ENCODE results near the gene CRYL1.

The CRYL1 gene

DNA sequence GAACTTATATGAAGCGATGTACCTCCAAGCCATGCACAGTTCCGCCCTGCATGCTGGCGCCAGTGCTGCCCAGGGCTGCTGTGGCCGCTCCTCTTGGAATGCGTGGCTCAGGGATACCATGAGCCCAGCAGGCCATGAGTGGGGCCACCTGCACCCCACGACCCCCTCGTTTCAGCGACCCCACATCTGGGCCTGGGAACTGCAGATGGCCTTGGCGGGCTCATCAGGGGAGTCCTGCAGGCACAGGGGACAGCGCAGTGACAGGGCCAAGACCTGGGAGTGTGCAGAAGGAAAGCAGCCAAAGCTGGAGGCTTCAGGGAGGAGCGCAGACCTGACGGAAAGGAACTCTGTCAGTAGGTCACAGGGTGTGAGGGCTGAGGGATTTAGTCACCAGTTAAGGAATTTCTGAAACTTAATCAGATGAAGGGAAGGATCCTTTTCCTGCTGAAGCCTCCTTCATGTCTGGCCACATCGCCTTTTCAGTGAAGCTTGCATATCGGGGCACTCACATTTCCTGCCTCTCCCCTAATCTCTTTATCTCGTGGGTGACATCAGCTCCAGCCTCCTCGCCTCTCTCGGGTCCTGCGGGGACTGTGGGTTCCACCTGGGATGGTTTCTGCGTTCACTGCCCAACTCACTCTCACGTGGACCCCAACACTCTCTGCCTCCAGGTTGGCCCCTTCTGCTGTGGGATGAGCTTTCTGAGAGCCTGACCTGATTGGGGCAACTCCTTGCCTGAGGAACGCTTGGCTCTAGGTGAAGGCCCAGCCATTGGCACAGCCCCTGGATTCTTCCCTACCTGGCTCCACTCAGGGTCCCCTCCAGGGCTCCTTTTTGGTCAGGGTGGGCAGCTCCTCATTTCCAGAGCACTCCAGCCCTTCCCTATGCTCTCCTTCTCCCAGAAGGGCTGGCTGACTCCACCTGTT is 123.5 kb downstream of the CRYL1 start:
- H3K9me3 ChIP-seq (ENCODE audit: control insufficient read depth, insufficient read depth, low read length): no peaks in the 10 kb centered on the region
- no CpG with 5 or more reads among the region's 21 CpGs for WGBS (ENCODE audit: insufficient coverage, insufficient read length)
- H3K4me3 ChIP-seq (ENCODE audit: low read length): no peak overlapping the region
- no peaks in the 10 kb centered on the region for H3K27me3 ChIP-seq (ENCODE audit: control insufficient read depth, insufficient read depth, low read length)
- H3K27ac ChIP-seq (ENCODE audit: low read length): no peak overlapping the region
- no peaks in the 10 kb centered on the region for H3K36me3 ChIP-seq (ENCODE audit: control insufficient read depth, insufficient read depth, low read length)
- no peaks in the 10 kb centered on the region for H3K4me1 ChIP-seq (ENCODE audit: control insufficient read depth, insufficient read depth, low read length)
- DNase-seq (ENCODE audit: low read depth, low spot score): no peak

DNA sequence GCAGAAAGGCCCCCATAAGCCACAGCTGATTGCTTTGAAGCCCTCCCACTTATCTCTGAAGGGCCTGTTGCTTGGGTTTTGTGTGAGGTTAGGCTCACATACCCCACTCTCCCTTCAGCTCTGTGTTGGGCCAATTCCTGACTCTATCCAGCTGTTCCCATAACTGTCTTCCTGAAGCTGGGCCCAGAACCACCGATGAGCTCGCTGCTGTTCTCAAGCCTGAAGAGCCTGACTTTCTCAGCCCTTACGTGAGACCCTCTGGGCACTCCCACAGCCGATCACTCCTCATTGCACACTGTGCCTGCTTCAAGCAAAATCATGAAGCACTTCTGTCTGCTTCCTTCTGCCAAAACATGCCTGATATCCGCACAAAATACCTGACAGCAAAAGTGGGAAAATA is 124.1 kb downstream of the CRYL1 start:
- Histone ChIP-seq H3K4me3 (ENCODE audit: low read length) (no peak overlapping the region), H3K9me3 (ENCODE audit: control insufficient read depth, insufficient read depth, low read length) (no peaks in the 10 kb centered on the region), H3K36me3 (ENCODE audit: control insufficient read depth, insufficient read depth, low read length) (no peaks in the 10 kb centered on the region), H3K27ac (ENCODE audit: low read length) (no peak overlapping the region), H3K27me3 (ENCODE audit: control insufficient read depth, insufficient read depth, low read length) (no peaks in the 10 kb centered on the region), H3K4me1 (ENCODE audit: control insufficient read depth, insufficient read depth, low read length) (no peaks in the 10 kb centered on the region)
- no peak for DNase-seq (ENCODE audit: low read depth, low spot score)
- no CpG with 5 or more reads among the region's 5 CpGs for WGBS (ENCODE audit: insufficient coverage, insufficient read length)

DNA sequence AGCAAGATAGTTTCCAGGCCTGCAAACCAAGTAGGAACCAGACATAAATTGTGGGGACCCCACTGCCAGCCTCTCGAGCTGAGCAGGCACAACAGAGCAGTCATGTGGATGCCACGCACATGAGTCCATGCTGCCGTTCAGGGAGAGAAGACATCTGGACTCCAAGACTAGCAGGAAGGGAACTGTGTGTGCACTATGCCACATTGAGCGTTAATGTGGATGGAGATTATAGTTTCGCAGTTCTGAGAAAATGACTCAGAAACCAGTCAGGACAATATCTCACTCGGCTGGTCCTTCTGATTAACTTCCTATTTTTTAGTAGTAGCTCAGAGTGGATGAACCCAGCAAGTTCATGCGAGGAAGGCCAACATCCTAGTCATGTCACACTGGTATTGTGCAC is 124.9 kb downstream of the CRYL1 start:
- no CpG with 5 or more reads among the region's 7 CpGs for WGBS (ENCODE audit: insufficient coverage, insufficient read length)
- H3K27ac ChIP-seq (ENCODE audit: low read length): no peak overlapping the region
- H3K27me3 ChIP-seq (ENCODE audit: control insufficient read depth, insufficient read depth, low read length): no peaks in the 10 kb centered on the region
- no peak for DNase-seq (ENCODE audit: low read depth, low spot score)
- H3K4me3 ChIP-seq (ENCODE audit: low read length): no peak overlapping the region
- H3K9me3 ChIP-seq (ENCODE audit: control insufficient read depth, insufficient read depth, low read length): no peaks in the 10 kb centered on the region
- H3K4me1 ChIP-seq (ENCODE audit: control insufficient read depth, insufficient read depth, low read length): no peaks in the 10 kb centered on the region
- H3K36me3 ChIP-seq (ENCODE audit: control insufficient read depth, insufficient read depth, low read length): no peaks in the 10 kb centered on the region

DNA sequence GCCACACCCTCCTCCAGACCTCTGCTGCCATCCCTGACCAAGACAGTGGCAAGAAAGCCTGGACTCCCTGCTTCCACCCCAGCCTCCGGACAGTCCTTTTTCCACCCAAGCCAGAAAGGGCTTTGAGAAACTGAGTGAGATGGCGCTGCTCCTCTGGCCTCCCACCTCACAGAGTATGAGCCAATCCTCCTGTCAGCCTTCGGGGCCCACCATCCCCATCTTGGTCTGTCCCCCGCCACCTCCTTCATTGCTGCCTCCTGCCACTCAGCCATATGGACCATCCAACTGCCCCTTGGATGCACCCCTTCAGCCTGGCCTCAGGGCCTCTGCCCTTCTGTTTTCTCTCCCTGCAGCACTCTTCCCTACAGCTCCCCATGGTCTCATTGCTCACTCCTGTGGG is 125.7 kb downstream of the CRYL1 start:
- Histone ChIP-seq H3K27ac (ENCODE audit: low read length) (no peak overlapping the region), H3K4me3 (ENCODE audit: low read length) (no peak overlapping the region), H3K27me3 (ENCODE audit: control insufficient read depth, insufficient read depth, low read length) (no peaks in the 10 kb centered on the region), H3K9me3 (ENCODE audit: control insufficient read depth, insufficient read depth, low read length) (no peaks in the 10 kb centered on the region), H3K36me3 (ENCODE audit: control insufficient read depth, insufficient read depth, low read length) (no peaks in the 10 kb centered on the region), H3K4me1 (ENCODE audit: control insufficient read depth, insufficient read depth, low read length) (no peaks in the 10 kb centered on the region)
- no peak for DNase-seq (ENCODE audit: low read depth, low spot score)
- no CpG with 5 or more reads among the region's 4 CpGs for WGBS (ENCODE audit: insufficient coverage, insufficient read length)

DNA sequence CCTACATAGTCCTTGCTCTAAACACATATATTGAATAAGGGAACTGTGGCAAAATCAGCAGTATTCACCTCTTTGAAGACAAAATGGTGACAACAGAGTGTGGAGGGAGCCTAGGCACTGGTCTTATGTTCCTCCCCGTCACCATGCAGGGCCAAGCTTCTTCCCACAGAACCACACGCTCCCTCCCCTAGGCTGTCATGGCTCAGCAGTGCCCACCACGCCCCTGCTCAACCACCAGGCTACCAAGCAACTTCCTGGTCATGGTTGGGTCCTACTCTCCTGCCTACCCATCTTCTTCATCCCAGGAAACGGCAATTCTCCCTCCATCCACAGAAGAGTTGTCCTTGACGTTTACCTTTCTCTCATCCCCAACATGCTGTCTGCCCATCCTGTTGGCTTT is 126.1 kb downstream of the CRYL1 start:
- H3K36me3 ChIP-seq (ENCODE audit: control insufficient read depth, insufficient read depth, low read length): no peaks in the 10 kb centered on the region
- H3K9me3 ChIP-seq (ENCODE audit: control insufficient read depth, insufficient read depth, low read length): no peaks in the 10 kb centered on the region

DNA sequence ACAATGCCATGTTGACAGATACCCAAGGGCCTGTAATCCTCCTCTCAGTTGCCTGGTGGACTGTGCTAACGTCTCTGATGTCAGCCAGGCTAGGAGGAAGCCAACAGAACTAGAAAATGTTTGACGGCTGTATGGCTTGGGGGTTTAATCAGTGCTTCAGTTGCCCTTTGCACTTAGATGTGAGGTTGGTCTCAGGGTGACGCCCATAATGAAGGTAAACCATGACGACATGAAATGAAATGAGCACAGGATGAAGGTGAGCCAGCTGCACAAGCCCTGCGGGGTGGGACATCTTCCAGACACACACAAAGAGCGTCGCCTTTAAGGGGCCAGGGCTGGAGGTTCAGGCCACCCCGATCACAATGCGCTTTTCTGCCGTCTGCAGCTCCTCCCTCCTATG is 127.2 kb downstream of the CRYL1 start:
- no peaks in the 10 kb centered on the region for H3K36me3 ChIP-seq (ENCODE audit: control insufficient read depth, insufficient read depth, low read length)
- no peak for DNase-seq (ENCODE audit: low read depth, low spot score)
- no peak overlapping the region for H3K27ac ChIP-seq (ENCODE audit: low read length)
- no peaks in the 10 kb centered on the region for H3K9me3 ChIP-seq (ENCODE audit: control insufficient read depth, insufficient read depth, low read length)
- H3K4me3 ChIP-seq (ENCODE audit: low read length): no peak overlapping the region
- no peaks in the 10 kb centered on the region for H3K4me1 ChIP-seq (ENCODE audit: control insufficient read depth, insufficient read depth, low read length)
- H3K27me3 ChIP-seq (ENCODE audit: control insufficient read depth, insufficient read depth, low read length): no peaks in the 10 kb centered on the region
- no CpG with 5 or more reads among the region's 10 CpGs for WGBS (ENCODE audit: insufficient coverage, insufficient read length)

More for the DNA sequence above, 126.1 kb downstream of the CRYL1 start:
- no peak overlapping the region for H3K27ac ChIP-seq (ENCODE audit: low read length)
- H3K4me1 ChIP-seq (ENCODE audit: control insufficient read depth, insufficient read depth, low read length): no peaks in the 10 kb centered on the region
- no peak overlapping the region for H3K4me3 ChIP-seq (ENCODE audit: low read length)
- DNase-seq (ENCODE audit: low read depth, low spot score): no peak
- H3K27me3 ChIP-seq (ENCODE audit: control insufficient read depth, insufficient read depth, low read length): no peaks in the 10 kb centered on the region
- WGBS (ENCODE audit: insufficient coverage, insufficient read length): no CpG with 5 or more reads among the region's 5 CpGs

DNA sequence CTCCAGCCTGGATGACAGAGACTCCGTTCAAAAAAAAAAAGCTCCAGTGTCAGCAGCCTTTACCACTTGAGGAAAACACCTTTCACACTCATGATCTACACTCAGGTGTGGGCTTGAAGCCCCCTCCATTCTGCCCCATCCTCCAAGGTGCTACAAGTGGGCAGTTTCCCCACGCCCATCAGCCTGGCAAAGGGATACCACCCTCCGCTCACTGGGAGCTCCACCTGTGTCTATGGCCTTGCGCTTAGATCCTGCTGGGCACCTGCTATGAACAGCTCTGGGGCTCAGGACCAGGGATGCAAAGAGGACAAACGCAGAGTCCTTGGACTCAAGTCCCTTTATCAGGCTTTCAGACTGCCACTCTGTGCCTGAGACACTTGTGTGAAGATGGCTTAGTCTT is 127.8 kb downstream of the CRYL1 start:
- no peaks in the 10 kb centered on the region for H3K9me3 ChIP-seq (ENCODE audit: control insufficient read depth, insufficient read depth, low read length)
- H3K27me3 ChIP-seq (ENCODE audit: control insufficient read depth, insufficient read depth, low read length): no peaks in the 10 kb centered on the region
- DNase-seq (ENCODE audit: low read depth, low spot score): no peak
- no peaks in the 10 kb centered on the region for H3K4me1 ChIP-seq (ENCODE audit: control insufficient read depth, insufficient read depth, low read length)
- H3K27ac ChIP-seq (ENCODE audit: low read length): no peak overlapping the region
- H3K4me3 ChIP-seq (ENCODE audit: low read length): no peak overlapping the region
- no peaks in the 10 kb centered on the region for H3K36me3 ChIP-seq (ENCODE audit: control insufficient read depth, insufficient read depth, low read length)
- no CpG with 5 or more reads among the region's 5 CpGs for WGBS (ENCODE audit: insufficient coverage, insufficient read length)

DNA sequence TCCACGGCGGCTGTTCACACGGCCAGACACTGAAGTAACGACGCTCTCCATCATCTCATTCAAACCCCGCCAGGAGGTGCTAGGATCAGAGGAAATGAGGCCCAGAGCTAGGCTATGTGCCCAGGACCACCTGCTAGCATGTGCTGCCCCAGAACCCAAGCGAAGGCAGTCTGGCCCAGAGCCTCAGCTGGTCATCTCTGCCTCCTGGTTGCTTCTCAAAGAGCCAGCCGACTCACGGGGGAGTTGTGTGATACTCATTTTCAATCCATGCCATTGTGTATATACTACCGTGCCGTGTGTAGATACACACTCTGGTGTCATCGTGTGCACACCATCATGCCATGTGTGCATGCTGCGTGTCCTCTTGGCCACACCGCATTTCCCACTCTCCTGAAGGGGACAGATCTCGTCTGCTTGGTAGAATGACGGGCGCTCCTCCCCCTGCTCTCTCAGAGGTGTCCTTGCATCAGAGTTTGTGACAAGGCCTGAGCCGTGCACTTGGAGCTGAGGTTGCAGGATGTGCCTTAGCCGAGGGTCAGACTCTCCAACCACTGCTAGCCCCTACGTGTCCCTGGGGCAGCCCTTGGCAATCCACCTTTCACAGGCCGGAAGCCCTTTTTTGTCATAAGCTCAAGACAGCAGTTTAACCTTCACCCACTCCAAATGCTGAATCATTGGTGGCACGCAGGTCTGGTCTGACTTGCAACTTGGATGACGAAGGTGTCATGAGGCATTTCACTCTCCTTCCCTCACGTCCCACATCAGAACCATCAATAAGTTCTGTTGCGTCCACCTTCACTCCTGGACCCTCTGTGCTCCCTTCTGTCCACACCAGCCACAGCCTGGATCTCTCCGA is 130.4 kb downstream of the CRYL1 start:
- H3K27ac ChIP-seq (ENCODE audit: low read length): no peak overlapping the region
- no peaks in the 10 kb centered on the region for H3K9me3 ChIP-seq (ENCODE audit: control insufficient read depth, insufficient read depth, low read length)
- no peak for DNase-seq (ENCODE audit: low read depth, low spot score)
- WGBS (ENCODE audit: insufficient coverage, insufficient read length): no CpG with 5 or more reads among the region's 26 CpGs
- no peaks in the 10 kb centered on the region for H3K27me3 ChIP-seq (ENCODE audit: control insufficient read depth, insufficient read depth, low read length)
- no peaks in the 10 kb centered on the region for H3K36me3 ChIP-seq (ENCODE audit: control insufficient read depth, insufficient read depth, low read length)
- H3K4me1 ChIP-seq (ENCODE audit: control insufficient read depth, insufficient read depth, low read length): no peaks in the 10 kb centered on the region; the same call in 1 of the 2 replicates
- H3K4me3 ChIP-seq (ENCODE audit: low read length): no peak overlapping the region

DNA sequence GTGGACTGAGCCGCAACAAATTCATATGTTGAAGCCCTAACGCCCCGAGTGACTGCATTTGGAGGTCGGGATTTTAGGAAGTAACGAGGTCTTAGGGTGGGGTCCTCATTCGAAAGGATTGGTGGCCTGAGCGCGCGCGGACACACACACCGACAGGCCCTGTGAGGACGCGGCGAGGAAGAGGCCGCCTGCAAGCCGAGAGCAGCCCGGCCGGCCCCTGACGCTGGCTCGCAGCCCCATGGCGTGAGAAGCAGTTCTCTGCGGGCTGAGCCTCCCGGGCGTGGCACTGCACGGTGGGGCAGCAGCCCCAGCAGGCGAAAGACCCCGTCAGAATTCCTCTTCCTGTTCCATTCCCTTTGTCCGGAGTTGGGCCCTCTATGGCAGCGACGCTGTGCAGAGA is 131.2 kb downstream of the CRYL1 start:
- no CpG with 5 or more reads among the region's 30 CpGs for WGBS (ENCODE audit: insufficient coverage, insufficient read length)

DNA sequence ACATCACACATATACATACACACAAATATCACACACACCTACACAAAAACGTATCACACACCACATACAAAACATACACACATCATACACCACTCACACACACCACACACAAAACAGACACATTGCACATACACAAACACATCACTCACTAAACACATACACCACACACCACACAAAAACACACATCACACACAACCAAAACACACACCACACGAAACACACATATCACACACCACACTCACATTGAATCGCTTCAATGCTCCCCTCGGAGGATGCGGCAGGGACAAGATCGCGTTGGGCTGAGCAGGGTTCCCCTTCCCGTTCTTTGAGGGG is 131.5 kb downstream of the CRYL1 start:
- Histone ChIP-seq H3K36me3 (ENCODE audit: control insufficient read depth, insufficient read depth, low read length) (no peaks in the 10 kb centered on the region), H3K4me3 (ENCODE audit: low read length) (no peak overlapping the region), H3K4me1 (ENCODE audit: control insufficient read depth, insufficient read depth, low read length) (no peaks in the 10 kb centered on the region; the same call in 1 of the 2 replicates), H3K27ac (ENCODE audit: low read length) (no peak overlapping the region), H3K27me3 (ENCODE audit: control insufficient read depth, insufficient read depth, low read length) (no peaks in the 10 kb centered on the region), H3K9me3 (ENCODE audit: control insufficient read depth, insufficient read depth, low read length) (no peaks in the 10 kb centered on the region)
- 100% methylated on average over 3 of the region's 8 CpGs for WGBS (ENCODE audit: insufficient coverage, insufficient read length)
- no peak for DNase-seq (ENCODE audit: low read depth, low spot score)

More for the DNA sequence above, 131.2 kb downstream of the CRYL1 start:
- no peaks in the 10 kb centered on the region; the same call in 1 of the 2 replicates for H3K4me1 ChIP-seq (ENCODE audit: control insufficient read depth, insufficient read depth, low read length)
- H3K27me3 ChIP-seq (ENCODE audit: control insufficient read depth, insufficient read depth, low read length): no peaks in the 10 kb centered on the region
- no peak for DNase-seq (ENCODE audit: low read depth, low spot score)
- H3K36me3 ChIP-seq (ENCODE audit: control insufficient read depth, insufficient read depth, low read length): no peaks in the 10 kb centered on the region
- no peak overlapping the region for H3K4me3 ChIP-seq (ENCODE audit: low read length)
- no peak overlapping the region for H3K27ac ChIP-seq (ENCODE audit: low read length)
- no peaks in the 10 kb centered on the region for H3K9me3 ChIP-seq (ENCODE audit: control insufficient read depth, insufficient read depth, low read length)
